ENCODE results near the gene OR51F1.
"Not testable (repeated sequence)": the region's sequence is repeated elsewhere in the genome, so short reads cannot be mapped to it uniquely, and the experiment has no call there.

The OR51F1 gene

DNA sequence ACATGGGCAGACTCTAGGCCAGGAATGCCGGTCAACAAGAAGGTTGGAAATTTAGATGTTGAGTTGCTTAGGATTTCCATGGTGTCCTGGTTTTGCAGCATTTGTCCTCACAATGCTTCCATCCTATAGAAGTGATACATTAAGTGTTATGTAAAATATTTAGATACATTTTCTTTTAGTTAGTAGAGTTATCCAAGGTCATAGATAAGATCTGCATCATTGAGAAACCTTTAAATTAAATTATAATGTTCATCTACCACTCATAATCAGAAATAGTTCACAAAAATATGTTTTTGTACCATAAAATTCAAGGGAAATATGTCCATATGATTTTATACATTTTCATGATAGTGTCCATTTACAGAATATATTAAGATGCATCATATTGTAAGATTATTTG, at the start of gene OR51F1:
TSS of gene OR51F1 (minus strand) at position 101 of the 400 bp plus-strand sequence. CDS start at position 101, 0 bp downstream.
- DNase-seq: no peak

DNA sequence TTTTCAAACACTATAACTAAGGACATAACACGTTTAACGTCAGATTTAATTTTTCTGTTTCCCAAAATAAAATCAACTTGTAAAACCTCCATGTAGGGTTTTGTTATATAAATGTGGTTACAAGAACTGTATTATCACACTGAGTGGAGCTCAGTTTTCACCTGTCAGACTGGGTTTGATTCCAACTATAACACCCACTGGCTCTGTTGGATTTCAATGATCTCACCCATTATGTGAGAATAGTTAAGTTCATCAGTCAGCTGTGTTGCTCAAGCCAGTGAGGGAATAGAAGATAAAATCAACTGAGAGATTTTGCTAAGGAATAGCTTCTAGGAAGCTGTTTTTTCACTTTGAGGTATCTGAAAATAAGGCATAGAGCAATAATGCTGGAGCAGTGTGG, 39.5 kb upstream of the OR51F1 start:
- no peak for DNase-seq

GRCh38 chr11:4808476-4808875, 38.7 kb upstream of the OR51F1 start:
- no peak for DNase-seq

DNA sequence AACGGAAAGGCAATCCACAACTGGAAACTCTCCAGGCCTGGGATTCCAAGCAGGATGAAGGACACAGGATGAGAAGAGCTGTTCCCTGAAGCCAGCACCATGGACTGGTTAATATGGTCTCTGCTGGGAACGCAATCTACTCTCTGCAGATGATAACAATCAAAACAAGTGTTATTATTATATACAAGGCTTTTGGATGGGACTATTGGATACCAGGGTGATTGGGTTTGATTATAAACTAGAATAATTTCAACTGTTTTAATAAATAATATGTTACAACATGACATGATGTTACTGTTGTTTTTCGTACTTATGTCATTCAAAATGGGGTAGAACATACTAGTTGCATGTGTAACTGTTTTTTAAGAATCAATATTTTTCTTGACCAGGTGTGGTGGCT, 34.5 kb upstream of the OR51F1 start, which contains the start of gene OR52R1:
TSS of gene OR52R1 (minus strand) at position 101 of the 400 bp plus-strand sequence. CDS start at position 101, 0 bp downstream.
- no peak for DNase-seq

DNA sequence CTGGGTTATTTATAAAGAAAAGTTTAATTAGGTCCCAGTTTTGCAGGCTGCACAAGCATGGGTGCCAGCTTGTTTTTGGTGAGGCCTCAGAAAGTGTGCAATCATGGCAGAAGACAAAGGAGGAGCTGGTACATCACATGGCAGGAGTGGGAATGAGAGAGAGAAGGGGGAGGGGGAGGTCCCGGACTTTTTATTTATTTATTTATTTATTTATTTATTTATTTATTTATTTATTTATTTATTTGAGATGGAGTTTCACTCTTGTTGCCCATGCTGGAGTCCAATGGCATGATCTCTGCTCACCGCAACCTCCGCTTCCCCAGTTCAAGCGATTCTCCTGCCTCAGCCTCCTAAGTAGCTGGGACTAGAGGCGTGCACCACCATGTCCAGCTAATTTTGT, 31.6 kb upstream of the OR51F1 start:
- DNase-seq: not testable (repeated sequence)

DNA sequence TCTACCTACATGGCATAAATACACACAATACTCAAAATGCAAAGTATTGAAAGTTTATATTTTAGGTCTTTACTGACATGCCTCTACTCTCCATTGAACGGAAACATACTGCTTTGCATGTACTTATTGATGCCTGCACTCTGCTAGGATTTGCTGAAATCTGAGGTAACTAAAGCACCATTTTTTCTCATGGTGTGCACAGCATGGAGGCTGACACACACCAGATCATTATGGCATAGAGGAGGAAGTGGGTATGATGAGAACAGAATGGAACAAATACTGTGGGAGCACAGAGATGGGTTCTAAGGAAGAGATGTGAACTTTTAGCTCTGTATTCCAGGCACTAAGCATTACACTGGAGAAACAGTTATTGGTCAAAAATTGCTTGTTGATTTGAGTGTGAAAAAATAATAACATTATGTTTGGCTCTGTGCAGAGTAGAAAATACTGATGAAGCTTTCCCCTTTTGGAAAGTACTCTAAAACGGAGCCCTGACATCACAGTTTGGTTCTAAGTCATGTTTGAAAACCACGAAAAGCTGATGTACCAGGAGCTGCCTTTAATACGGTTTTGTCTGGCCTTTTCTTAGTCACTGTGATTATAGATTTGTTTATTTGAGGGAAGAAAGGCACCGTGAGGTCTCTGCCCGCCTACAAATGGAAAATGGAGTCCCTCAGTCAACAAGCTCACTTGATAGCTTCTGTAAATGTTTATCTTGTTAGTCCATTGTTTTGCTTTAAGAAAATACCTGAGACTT, 28.9 kb upstream of the OR51F1 start:
- no peak for DNase-seq

GRCh38 chr11:4797206-4797605, 27.5 kb upstream of the OR51F1 start:
- no peak for DNase-seq

- no peak for DNase-seq
Observed at GRCh38 chr11:4782454-4782853, 12.7 kb upstream of the OR51F1 start.

DNA sequence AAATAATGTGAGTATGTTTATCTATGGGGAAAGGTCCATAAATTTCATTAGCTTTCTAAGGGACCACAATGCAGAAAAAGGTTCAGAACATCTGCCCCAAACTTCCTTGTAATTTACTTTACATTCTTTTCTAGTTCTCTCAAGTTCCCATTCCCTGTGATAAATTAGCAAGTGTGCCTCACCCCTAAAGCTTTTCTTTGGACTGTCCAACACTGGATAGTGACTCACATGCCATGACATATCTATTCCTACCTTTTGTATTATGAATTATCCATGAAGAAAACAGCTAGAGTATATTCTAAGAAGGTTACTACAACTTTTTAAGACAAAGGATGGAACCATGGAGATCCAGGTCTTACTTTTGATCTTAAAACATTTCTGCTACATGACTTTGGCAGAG, 1.6 kb downstream of the OR51F1 start:
- no peak for DNase-seq

DNA sequence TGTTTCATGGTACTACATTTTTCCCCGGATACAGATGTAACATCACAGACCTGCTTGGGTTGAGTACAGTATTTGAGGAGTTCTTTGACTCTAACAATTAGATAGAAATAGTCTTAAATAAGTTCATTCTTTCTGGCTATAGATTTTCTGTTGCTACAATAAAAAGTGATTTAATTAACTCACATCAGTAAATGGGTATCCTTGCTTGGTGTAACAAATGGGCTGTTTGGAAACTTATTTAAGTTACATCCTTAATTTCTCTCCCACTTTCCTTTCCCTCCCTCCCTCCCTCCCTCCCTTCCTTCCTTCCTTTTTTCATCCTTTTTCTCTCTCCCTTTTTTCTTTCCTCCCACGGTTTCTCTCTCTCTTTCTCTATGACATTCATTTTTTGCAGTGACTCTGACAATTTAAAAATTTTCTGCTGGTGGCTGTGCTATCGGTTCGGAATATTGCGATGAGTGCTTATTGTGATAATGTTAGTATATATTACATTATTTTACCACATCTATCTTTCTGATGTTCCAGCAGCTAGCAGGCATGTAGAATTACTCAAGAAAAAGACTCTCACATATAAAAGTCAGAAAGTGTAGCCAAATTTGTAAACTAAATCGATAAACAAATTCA, 3.2 kb downstream of the OR51F1 start:
- no peak for DNase-seq

GRCh38 chr11:4763096-4763495, 6.6 kb downstream of the OR51F1 start:
- DNase-seq: no peak

GRCh38 chr11:4751201-4751600, 18.5 kb downstream of the OR51F1 start:
- DNase-seq: no peak

DNA sequence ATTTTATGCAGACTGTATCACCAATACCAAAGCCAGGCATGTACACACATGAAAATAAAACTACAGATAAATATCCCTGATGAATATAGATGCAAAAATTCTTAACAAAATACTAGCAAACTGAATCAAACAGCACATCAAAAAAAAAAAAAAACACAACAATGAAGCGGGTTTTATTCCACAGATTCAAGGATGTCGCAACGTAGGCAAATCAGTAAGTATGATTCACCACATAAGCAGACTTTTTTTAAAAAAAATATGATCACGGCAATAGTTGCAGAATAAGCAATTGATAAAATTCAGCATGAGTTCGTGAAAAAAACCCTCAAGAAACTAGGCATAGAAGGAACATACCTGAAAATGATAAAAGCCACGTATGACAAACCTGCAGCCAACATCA, 21.3 kb downstream of the OR51F1 start:
- no peak for DNase-seq

GRCh38 chr11:4740735-4741134, 29.0 kb downstream of the OR51F1 start:
- no peak for DNase-seq

DNA sequence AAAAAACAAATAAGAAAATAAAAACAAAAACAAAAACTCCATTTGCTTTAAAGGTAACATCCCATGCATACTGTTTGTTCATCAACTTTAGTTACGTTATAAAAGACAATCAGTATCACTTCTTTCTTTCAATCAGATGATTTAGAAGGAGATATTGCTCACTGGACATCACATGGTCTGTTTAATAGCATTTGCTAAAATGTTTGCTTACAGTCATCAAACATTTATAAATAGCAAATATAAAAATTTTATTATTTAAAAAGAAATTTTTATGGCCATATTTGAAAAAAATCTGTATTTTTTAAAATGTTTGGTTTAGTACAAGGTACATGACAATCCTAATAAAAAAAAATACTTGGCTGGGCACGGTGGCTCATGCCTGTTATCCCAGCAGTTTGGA, 42.6 kb downstream of the OR51F1 start:
- DNase-seq: no peak

- not testable (repeated sequence) for DNase-seq
Observed at GRCh38 chr11:4722616-4723534, 46.9 kb downstream of the OR51F1 start.
